CMK (cell line): Measurements from ENCODE around the gene PTPRE.
"Not testable (repeated sequence)": the region's sequence is repeated elsewhere in the genome, so short reads cannot be mapped to it uniquely, and the experiment has no call there.

Source experiments
- DNase-seq: peaks from one replicate; pipeline ENCODE4 v3.0.0-alpha.2; 2010; ENCODE audit warnings: low read depth

PTPRE gene

GRCh38 chr10:127983344-127984100 is 76.6 kb downstream of the PTPRE start:
- no peak for DNase-seq

DNA sequence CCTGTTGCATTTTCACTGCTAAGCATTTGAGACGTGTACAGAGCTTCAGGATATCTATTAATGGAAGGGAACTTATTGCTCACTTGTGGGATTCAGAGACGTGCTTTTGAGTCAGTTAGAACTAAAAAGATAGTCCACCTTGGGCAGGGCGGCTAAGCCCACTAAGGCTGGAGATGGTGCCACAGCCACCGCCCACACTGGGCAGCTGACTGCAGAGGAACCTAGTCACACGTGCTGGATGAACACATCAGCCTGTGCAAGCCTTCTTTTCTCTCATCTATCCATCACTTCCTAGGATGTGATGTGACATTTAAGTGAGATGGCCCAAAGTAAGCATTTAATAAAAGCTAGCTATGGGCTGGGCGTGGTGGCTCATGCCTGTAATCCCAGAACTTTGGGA is 78.0 kb downstream of the PTPRE start:
- no peak for DNase-seq

DNA sequence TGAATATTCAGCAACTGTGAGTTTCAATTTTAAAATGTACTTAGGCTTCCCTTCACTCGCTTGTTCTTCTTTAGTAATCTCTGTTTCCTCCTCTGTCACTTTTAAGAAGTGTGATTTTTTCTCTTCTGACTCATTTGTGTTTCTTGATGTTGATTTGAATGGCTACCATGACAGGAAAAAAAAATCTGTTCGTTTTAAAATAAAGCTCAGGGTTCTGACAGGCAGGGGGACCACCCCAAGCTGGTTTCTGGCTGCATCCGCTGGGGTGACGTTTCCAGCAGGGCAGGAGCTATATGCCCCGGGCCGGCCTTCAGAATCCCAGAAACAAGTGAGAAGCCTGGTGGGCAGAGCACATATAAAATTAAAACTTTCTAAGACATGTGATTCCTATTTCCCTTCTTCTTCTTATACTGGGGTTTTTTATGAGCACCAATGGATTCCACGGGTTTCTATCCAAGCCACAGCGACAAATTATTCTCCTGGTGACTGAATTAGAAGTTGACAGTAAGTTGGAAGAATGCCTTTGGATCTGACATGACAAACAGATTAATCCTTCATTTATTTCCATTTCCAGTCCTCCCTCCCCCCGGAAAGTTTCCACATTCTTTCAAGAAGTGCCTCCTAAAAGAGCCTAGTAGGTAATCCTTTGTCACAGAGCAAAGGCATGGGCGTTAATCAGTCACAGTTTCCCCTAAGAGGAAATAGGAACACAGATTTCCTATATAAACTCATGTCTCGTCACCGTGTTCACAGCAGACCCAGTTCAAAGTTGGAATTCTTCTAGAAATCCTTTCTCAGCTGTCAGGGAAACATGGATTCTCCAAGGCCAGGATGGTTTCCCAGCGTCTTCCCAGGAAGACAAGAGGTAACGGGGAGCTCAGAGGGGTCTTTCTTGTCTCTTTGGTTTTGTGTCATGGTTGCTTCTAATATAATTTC is 79.9 kb downstream of the PTPRE start:
- no peak for DNase-seq

DNA sequence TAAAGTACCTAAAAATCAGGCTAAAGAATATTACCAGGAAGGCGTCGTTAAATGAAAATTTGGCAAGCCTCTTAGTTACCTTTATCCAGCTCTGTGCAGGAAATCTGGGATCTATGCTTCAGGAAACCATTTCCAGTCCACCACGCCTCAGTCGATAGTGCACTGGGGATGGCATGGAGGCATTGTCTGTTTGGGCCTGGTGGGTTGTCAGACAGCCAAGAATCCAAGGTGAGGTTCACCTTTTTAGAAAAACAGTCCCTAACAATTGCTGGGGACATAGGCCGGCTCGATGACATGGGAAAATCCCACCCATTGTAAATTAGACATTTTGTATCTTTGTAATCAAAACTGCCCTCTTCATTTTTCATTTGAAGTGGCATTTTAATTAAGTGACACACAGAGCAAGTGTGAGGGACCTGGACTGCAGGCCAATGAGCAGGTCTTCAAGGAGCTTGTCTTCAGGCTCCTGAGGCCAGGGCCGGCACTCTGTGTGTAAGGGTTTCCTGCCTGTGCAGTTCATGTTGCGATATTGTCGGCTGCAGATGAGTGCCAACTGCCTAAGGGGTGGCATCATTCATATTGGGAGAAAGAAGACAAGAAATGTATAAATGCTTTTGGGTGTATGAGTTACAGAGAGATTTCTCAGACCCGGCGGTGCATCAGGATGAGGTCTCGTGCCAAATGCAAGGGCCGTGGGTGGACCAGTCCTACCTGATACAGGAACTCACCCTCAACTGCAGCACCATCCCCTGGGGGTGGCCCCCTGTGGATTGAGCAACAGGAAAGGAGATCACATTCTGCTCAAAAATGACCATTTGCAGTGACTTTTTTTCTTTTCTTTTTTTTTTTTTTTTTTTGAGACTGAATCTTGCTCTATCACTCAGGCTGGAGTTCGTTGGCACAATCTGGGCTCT is 80.8 kb downstream of the PTPRE start:
- DNase-seq = no peak

- DNase-seq = no peak
These were observed 82.6 kb downstream of the PTPRE start for GRCh38 chr10:127989481-127990012.

GRCh38 chr10:127990132-127990788 is 83.4 kb downstream of the PTPRE start:
- DNase-seq = not testable (repeated sequence)

DNA sequence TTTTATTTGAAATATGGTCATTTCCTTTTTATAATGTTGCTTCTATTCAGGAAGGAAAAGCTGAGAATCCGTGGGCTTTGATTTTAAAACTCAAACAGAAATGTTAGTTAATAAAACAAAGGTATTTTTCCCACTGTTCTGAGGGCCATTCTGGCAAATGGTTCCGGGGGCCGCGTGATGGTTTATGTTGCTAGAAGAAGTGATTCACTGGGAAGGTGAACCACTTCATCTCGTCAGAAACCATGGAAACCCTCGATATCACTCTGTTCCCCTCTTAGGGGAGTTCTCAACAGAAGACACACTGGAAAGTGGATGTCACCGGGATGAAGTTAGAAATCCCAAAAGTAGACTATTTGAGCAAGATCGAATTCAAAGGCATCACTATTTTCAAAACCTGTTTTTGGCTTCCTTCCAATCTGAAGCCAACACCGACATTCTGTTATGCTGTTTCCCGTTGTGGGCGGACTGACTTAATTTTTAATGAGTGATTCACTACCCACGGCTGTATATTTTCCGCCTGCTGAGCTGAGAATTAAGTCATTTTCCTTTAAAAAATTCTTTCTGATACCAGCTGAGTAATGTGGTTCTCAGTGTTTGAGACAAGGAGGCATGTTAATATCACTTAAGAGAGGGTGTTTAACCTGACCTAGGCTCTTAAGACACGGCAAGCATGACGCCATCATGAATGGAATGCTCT is 84.1 kb downstream of the PTPRE start:
- DNase-seq = no peak

DNA sequence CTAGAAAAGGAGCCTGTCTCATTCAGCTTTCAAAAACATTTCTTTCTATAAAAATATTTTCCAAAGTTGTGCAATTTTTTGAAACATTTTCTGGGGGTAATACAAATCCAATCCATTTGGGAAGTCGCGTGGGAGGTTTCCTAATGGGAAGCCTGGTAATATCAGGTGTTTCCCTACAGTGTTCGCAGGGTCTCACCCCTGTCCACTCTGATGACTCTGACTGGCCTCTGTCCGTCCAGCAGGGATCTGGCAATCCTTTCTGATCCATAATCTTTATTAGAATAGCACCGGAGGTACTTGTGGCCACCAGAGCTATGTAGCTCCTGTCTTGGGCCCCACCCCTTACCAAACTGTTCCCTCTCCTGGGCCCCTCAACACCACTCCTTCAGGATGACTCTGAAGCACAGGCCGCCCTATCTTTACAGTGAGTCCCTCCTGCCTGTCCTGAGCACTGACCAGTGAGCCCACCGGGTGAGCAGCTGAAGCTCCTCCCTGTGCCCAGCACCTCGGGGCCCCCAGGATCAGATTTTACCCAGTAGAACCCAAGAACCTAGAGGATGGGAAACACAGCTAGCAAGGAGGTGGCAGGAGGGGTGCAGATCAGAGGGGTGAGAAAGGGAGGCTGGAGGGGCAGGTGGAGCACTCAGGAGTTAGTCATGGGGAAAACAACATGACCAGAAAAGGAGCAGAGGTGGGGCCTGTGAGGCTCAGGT is 84.8 kb downstream of the PTPRE start:
- DNase-seq = no peak

DNA sequence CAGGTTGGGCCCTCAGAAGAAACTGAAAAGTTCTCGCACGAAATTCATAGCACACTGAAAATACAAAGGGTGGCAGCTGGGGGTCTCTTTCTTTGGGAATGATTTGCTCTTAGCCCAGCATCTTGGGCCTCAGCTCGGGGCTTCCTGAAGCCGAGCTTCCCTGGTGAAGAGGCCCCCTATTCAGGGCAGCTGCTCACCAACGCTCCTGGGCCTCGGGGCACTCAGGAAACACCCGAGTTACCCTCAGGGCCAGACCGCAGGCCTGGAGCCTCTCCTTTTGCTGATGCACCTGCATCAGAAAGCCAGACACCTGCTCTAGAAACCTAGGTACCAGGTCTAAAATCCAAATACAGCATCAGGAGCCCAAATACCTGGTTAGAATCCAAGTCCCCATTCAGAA is 85.5 kb downstream of the PTPRE start:
- DNase-seq = no peak

DNA sequence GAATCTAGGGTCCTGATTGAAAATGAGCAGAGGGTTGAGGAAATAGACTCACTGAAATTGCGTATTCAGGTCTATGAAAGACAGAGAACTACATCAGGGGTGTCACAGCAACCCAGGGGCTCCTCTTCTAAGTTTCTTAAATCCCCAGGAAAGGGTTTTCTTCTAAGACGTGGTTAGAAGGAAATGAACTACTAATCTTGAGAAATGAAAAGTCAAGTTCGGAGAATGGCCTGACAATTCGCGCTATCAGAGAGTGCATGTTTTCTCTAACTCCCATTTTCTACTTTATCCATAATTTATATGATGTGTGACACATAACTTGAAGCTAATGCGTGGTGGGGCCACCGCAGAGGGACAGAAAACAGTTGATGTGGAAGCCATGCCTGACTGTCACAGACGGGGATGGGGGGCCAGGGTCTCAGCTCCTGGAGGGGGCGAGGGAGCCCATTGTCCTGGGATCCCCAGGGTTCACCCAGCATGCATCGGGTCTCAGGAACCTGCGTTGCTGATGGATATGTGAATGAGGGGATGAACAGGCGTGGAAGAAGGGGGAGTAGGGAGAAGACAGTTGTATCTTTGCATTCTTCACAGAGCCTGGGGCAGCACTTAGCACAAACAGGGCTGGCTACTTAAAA is 86.3 kb downstream of the PTPRE start:
- DNase-seq = no peak

- no peak for DNase-seq
These were observed 89.0 kb downstream of the PTPRE start for GRCh38 chr10:127995939-127996338.

DNA sequence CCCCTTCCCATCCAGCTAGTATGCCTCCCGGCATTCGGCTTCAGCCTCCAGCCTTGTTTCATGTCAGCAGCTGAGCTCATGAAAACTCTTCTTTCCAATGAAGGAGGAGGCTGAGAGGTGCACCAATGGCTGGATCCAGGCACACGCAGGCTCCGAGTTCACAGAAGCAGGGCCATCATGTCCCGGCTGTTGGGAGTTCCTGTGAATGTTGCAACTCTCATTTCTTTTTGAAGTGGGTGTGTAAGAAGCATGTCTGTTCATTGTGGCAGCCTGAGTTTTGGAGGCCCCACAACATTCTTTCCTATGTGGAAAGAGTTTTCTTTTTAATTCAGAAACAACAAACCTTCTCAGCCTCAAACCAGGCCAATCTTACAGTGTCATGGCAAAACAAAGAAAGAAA is 89.7 kb downstream of the PTPRE start:
- DNase-seq = no peak

DNA sequence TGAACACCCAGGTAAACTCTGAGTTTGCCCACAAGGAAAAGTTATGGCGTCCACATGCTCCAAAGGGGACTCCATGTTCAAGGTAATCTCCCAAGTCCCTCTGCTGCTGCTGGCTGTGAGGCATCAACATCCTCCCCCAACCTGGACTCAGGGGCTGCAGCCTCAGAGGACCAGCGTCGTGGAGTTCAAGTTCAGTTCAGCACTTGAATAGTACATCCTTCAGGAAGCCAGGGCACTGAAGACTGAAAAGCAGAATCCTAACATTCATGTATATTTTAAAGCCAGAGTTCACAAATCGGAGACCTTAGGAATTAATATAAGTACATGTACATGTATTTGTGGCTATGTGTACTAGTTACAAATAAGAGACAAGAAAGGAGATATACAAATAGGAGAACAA is 90.4 kb downstream of the PTPRE start:
- no peak for DNase-seq

GRCh38 chr10:127997937-127998336 is 91.0 kb downstream of the PTPRE start:
- no peak for DNase-seq

DNA sequence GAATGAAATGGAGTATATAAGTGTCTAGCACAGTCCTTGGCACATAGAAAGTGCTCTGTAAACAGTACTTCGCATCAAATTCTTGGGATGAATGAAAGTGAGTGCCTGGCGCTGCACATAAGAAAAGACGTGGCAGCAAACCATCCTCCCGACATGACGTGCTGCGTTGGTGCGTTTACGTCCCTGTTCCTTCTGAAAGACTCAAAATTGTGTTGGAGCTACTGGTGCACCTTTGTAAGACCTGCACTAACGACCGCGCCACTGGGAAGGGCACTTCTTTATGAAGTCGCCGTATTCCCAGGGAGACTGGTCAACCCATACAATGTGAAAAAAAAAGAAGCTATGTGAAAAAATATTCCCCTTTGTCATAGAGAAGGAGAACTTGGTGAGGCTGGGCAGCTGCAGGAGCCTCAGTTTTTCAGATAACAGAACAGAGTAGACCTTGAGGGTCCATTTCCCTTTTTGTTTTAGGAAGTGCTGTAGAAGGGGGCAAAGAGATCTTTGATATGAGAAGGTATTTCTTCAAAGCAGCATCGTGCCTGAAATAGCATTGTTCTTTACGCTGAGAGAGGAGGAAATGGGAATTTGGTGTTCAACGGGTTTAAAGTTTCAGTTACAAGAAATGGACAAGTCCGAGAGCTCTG is 91.7 kb downstream of the PTPRE start:
- DNase-seq = no peak

DNA sequence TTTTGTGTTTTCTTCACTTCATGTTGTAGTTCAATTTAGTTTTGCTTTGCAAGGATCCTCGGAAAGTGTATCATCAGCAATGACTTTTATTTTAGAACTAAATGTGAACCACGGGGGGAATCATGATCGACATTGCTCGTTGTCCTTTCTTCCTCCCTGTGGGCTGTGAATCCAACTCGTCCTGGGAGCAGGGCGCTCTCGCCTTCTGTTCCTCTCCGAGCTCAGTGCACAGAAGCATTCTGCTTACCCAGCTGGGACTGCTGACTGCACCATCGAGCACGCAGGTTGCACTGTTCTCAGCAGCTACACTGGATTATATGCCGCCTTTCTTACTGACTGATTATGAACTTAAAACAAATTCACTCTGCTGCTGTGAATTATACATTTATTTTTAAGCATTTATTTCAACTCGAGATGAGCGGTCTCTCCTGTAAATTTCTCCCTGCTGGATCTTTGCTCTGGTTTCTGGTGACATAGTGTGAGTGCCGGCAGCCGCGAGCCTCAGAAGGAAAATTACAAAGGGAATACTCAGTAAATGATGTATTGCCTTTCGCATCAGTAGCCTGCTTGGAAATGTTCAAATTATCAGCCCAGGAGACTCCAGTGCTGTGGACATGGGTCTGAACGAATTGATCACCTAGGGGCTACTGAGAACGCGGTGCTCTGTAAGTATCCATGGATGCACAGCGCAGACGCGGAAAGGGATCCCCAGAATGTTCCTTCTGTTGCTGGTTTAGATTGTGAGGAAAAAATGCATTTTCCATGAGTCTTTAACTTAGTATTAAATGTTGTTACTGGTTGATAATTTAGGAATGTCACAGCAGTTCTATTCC is 92.6 kb downstream of the PTPRE start:
- DNase-seq = no peak

DNA sequence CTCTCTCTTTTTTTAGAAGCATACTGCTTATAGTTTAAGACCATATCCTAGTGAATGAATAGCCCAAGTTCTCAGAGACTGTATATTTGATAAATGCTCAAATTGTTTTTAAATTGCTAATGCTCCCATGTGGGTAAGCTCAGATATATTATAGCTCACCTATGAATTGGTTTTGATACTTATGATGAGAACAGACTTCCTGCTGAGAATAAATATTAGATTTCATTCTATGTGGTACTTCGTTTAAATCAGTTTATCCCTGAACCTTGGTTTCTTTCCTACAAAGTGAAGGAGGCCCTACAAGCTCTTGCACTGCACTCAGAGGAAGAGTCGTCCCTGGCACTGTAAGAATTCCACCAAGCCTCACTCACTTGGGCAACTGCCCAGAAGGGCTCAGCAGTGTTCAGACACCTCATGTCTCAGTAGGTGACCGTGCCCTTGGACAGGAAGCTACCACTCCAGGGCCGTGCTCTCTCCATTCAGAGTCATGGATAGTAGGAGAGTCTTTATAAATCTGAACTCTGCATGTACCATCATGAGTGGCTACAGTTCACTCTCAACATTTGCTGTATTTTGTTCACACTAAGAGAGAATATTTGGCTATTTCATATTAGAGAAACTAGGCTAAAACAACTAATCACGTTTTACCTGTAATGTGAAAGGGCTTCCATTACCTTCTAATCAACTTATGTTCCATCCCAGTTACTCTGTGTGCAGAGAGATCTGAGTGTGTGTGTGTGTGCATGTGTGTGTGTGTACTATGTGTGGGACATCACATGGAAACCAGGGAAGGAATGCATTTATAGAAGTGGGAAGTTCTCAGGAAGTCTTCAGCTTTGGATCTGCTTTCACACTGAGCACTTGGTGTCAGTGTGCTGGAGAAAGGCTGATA is 93.8 kb downstream of the PTPRE start:
- DNase-seq = no peak
